HG03442 (cell line): ENCODE measurements around the gene MEN1.
"Not testable (repeated sequence)": the region's sequence is repeated elsewhere in the genome, so short reads cannot be mapped to it uniquely, and the experiment has no call there.

ENCODE experiments used
- ATAC-seq: cut with Tn5 transposase; IDR thresholded peaks from one replicate; pipeline ENCODE4 v1.9.1; 2021; ENCODE audit warnings: mild to moderate bottlenecking, moderate library complexity; ENCODE audit not compliant: unreplicated experiment

The MEN1 gene

GRCh38 chr11:64834031-64834722 is 23.8 kb upstream of the MEN1 start:
- ATAC-seq, result no peak

DNA sequence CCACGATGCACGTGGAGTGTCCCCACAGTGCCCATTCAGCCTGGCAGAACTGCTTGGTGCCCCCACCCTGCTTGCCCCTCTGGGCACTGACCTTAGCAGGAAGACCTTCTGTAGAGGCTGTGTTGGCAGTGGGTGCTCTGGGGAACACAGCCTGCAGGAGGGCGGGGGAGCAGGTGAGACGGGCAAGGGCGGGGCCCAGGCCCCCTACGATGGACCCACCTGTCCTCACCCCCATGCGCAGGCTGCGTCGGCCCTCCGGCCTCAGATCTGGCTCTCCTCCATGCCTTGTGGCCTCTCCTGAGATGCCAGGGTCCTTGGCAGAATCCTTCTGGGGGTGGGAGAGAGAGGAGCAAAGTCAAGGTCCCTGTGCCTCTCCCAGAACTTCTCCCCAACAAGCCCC is 23.2 kb upstream of the MEN1 start:
- no peak for ATAC-seq

- no peak for ATAC-seq
These were observed 22.8 kb upstream of the MEN1 start for GRCh38 chr11:64833198-64833502.

- no peak for ATAC-seq
These were observed 22.3 kb upstream of the MEN1 start for GRCh38 chr11:64832467-64833197.

DNA sequence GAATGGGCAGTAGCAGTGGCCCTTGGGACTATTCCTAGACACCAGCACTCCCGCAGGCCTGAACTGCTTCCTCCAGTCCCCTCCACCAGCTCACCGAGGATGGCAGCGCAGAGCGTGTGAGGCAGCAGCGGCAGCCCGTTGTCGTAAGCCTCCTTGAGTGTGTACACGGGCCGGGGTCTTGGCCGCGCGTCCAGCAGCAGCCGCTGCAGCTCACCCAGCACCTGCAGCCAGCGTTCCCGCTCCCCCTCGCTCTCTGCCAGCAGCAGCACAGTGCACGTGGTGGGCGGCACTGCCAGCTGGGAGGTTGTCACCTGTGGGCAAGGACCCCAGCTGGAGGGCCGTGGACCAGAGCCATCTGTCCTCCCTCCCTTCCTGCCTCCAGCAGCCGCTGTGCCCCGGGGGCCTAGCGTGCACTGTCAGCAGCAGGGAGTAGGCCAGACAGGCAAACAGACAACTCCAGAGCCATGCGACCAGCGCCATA is 21.1 kb upstream of the MEN1 start:
- no peak for ATAC-seq

DNA sequence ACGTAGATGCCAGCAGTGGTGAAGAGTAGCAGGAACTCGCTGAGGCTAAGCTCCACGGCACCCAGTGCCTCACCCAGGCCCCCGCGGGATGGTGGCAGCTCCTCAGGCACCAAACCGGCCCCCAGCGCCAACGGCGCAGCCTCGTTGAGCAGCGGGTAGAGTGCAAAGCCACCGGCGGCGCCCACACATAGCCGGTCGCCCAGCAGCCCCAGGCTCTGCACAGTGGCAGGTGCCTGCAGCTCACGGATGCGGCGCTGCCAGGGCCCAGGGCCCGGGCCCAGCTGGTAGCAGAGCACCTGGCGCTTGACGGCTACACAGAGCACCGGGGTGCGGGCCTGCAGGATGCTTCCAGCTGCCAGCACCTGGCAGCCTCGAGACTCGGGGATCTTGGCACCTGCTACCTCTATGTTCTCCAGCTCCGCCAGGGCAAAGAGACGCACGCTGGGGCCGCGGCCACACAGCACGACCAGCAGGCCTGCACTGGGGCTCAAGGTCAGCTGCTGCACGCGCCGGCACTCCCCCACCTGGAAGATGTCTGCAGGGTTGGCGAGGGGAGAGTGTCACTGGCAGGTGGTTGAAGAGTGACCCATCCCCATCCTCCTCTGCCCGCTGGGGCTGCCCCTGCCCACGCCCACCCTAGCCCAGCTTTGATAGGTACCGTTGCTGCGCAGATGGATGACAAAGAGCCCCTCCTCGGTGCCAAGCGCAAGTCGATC is 19.3 kb upstream of the MEN1 start:
- no peak for ATAC-seq

DNA sequence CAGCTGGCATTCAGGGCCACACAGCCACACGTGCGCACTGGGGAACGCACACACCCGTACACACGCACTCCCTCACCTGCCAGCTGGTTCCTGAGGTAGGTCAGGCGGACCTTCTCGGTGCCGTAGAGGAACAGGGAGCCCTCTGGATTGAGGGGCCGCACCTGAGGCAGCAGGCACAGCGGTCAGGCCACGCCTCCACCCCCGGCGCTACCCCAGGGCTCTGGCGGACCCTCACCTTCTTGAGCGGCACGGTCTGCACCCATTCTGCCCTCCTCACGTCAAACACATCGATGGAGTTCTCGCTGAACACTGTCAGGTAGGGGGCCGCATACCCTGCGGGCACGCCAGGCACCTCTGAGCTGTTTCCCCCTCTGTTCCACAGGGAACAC is 17.1 kb upstream of the MEN1 start:
- ATAC-seq, result no peak

- ATAC-seq, result no peak
These were observed 16.5 kb upstream of the MEN1 start for GRCh38 chr11:64826578-64827450.

GRCh38 chr11:64826062-64826461 is 15.7 kb upstream of the MEN1 start:
- ATAC-seq, result no peak

GRCh38 chr11:64823568-64824119 is 13.3 kb upstream of the MEN1 start:
- ATAC-seq, result no peak

DNA sequence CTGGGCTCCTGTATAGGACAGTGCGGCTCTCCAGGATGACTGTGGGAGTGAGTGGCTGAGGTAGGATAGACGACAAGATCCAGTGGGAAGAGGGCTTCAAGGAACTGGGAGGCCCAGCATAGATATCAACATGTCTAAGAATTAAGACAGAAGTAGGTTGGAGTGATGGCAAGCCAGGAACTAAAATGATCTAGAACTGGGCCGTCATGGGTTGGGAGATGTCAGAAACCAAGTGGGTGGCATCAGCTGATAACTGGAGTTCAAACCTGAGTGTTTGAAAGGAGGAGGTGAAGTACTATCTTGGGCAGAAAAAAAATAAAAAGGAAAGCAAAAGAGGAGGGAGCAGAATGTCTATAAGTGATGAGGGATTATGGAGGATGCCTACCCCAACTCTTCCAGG is 7.1 kb upstream of the MEN1 start:
- ATAC-seq, result no peak

- ATAC-seq, result not testable (repeated sequence)
These were observed 5.1 kb upstream of the MEN1 start for GRCh38 chr11:64815433-64815832.

GRCh38 chr11:64814712-64815187 is 4.4 kb upstream of the MEN1 start:
- ATAC-seq, result no peak

GRCh38 chr11:64813826-64814225 is 3.5 kb upstream of the MEN1 start:
- ATAC-seq, result no peak

DNA sequence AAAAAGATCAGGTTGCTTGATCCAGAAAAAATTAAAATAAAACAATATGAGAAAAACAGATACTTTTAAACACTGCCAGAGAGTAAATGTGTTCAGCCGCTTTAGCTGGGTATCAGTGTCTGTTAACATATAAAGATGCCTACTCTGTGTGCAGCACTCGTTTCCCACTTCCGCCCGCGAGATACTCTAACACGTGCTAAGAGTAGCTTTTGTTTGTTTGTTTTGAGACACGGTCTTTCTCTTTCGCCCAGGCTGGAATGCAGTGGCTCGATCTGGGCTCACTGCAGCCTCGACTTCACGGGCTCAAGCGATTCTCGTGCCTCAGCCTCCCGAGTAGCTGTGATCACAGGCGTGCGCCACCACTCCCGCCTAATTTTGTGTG is 531 bp upstream of the MEN1 start:
- ATAC-seq, result no peak

DNA sequence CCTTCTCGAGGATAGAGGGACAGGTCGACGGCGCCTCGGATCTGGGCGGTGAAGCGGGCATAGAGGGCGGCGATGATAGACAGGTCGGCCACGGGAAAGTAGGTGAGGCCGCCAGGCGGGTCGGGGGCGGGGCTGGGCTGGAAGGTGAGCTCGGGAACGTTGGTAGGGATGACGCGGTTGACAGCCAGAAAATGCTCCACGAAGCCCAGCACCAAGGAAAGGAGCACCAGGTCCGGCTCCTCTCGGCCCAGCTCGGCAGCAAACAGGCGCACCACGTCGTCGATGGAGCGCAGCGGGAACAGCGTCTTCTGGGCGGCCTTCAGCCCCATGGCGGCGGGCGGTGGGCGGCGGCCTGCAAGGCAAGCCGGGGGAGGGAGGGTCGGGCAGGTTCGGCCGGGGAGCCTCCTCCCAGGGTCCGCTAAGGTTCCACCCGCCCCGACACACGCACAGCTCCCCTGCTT is 540 bp downstream of the MEN1 start:
- no peak for ATAC-seq

DNA sequence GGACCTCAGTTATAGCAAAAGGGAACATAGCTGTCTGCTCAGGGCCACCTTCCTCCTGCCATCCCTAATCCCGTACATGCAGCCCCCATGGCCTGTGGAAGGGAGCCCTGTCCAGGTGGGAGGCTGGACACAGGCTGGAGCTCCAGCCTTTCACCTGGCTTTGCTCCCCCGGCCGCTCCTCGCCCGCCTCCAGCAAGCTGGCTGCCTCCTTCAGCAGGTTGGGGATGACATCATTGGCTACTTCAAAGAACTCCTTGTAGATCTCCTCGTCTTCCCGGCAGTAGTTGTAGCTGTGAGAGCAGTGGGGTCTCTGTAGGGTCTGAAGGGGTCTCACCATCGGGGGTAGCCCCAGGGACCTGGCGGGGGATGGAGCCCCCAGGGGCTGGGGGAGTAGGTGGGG is 4.9 kb downstream of the MEN1 start:
- no peak for ATAC-seq

- ATAC-seq, result no peak
These were observed 5.8 kb downstream of the MEN1 start for GRCh38 chr11:64804346-64805210.

- no peak for ATAC-seq
These were observed 6.5 kb downstream of the MEN1 start for GRCh38 chr11:64803846-64804345.
